Endothelial cell of umbilical vein (primary cell): ENCODE measurements around the gene CAMTA1. TPM values are rescaled to one million over a fixed set of nuclear protein-coding genes. Genes with fewer than 3 reads are reported as not detected.

Experiments
- BruUV-seq: library from RNA; stranded (reverse); fragments of 400-500 nt; replicated peaks from 2 replicates; lab custom pipeline; 2021; lab: Mats Ljungman, UMichigan
- CTCF ChIA-PET: fragments of 300-600, 350-600 bp; sonication (Branson Sonifier 250); formaldehyde crosslinking; loops from one replicate; lab custom pipeline; 2021; ENCODE audit warnings: antibody characterized with exemption, inconsistent platforms; lab: Charles Lee
- POLR2A ChIA-PET: fragments of 300-600, 350-600 bp; sonication (Branson Sonifier 250); formaldehyde crosslinking; loops from one replicate; lab custom pipeline; 2021; ENCODE audit warnings: antibody characterized with exemption, inconsistent platforms; lab: Charles Lee
- DNase-seq: peaks from one replicate; pipeline ENCODE4 v3.0.0-alpha.2; 2011; ENCODE audit warnings: low read depth, low spot score
- FAIRE-seq: peaks from 2 replicates; lab custom pipeline; 2011; peaks lifted over from hg19 to GRCh38; lab: Jason Lieb, UNC
- H2AFZ ChIP-seq: 2 replicates; pipeline ENCODE4 v1.6.0; 2012; ENCODE audit warnings: low read depth, low read length, control low read depth, inconsistent platforms
- H3K27ac ChIP-seq: 2 replicates; pipeline ENCODE4 v1.5.1; 2011; ENCODE audit warnings: low read depth, mild to moderate bottlenecking, control low read depth, low read length, moderate library complexity; ENCODE audit not compliant: insufficient read depth
- H3K27me3 ChIP-seq, 2 experiments: 2 replicates each; pipeline versions ENCODE4 v1.6.0 to v1.6.1; 2011; ENCODE audit warnings: low read length in 2 of 2, mixed read lengths in 1 of 2; ENCODE audit not compliant: control insufficient read depth in 2 of 2, insufficient read depth in 2 of 2
- H3K36me3 ChIP-seq, 2 experiments: 2 replicates in 1 of 2; 3 replicates in 1 of 2; pipeline ENCODE4 v1.5.1; 2011; ENCODE audit warnings: low read length in 2 of 2, mild to moderate bottlenecking in 1 of 2, moderate library complexity in 1 of 2; ENCODE audit not compliant: control insufficient read depth in 2 of 2, insufficient read depth in 2 of 2; ENCODE audit errors: extremely low read depth in 1 of 2
- H3K4me1 ChIP-seq: 3 replicates; pipeline ENCODE4 v1.5.1; 2011; ENCODE audit warnings: mild to moderate bottlenecking, low read length; ENCODE audit not compliant: control insufficient read depth, insufficient read depth; ENCODE audit errors: extremely low read depth
- H3K4me2 ChIP-seq: 2 replicates; pipeline ENCODE4 v1.6.1; 2011; ENCODE audit warnings: low read length, control low read depth, mixed read lengths; ENCODE audit not compliant: insufficient read depth
- H3K4me3 ChIP-seq, 3 experiments: fragments of 200-600 bp in 1 of 3; sonication (generic), shearing (Covaris generic) in 1 of 3; replicated peaks in 1 of 3; 2 replicates each; pipeline ENCODE4 v1.5.1; 2011 to 2016; ENCODE audit warnings: control low read depth in 3 of 3, low read length in 3 of 3, mild to moderate bottlenecking in 2 of 3, inconsistent platforms in 1 of 3, low read depth in 1 of 3, moderate library complexity in 1 of 3; ENCODE audit not compliant: insufficient read depth in 1 of 3
- H3K79me2 ChIP-seq: 2 replicates; pipeline ENCODE4 v1.6.0; 2012; ENCODE audit warnings: low read length, inconsistent platforms; ENCODE audit not compliant: control insufficient read depth, insufficient read depth
- H3K9ac ChIP-seq: replicated peaks from 2 replicates; pipeline ENCODE3; 2011; ENCODE audit warnings: low read length, control low read depth; ENCODE audit not compliant: insufficient read depth; ENCODE audit errors: extremely low read depth
- H3K9me1 ChIP-seq: replicated peaks from 3 replicates; pipeline ENCODE4 v1.6.0; 2011; ENCODE audit warnings: mild to moderate bottlenecking, low read length; ENCODE audit not compliant: control insufficient read depth, insufficient read depth; ENCODE audit errors: extremely low read depth
- H3K9me3 ChIP-seq: replicated peaks from 2 replicates; pipeline ENCODE4 v1.5.1; 2012; ENCODE audit warnings: low read length, inconsistent platforms; ENCODE audit not compliant: control insufficient read depth, insufficient read depth
- H4K20me1 ChIP-seq: replicated peaks from 2 replicates; pipeline ENCODE3; 2011; ENCODE audit warnings: mild to moderate bottlenecking, low read length; ENCODE audit not compliant: control insufficient read depth, insufficient read depth; ENCODE audit errors: extremely low read depth
- EZH2 ChIP-seq: IDR thresholded peaks from 2 replicates; pipeline ENCODE4 v1.6.1; 2012; ENCODE audit warnings: borderline replicate concordance, low read depth, mild to moderate bottlenecking, moderate library complexity, low read length, inconsistent platforms; ENCODE audit not compliant: severe bottlenecking
- FOS ChIP-seq: IDR thresholded peaks from 2 replicates; pipeline ENCODE4 v1.6.1; 2011; ENCODE audit warnings: mild to moderate bottlenecking, low read length, moderate library complexity, borderline replicate concordance; ENCODE audit not compliant: insufficient read depth
- GATA2 ChIP-seq: IDR thresholded peaks from 2 replicates; pipeline ENCODE4 v1.7.0; 2011; ENCODE audit warnings: low read depth, mild to moderate bottlenecking, moderate library complexity, mixed read lengths, low read length; ENCODE audit not compliant: insufficient read length, insufficient read depth
- JUN ChIP-seq: IDR thresholded peaks from 2 replicates; pipeline ENCODE4 v1.6.1; 2011; ENCODE audit warnings: borderline replicate concordance, low read depth; ENCODE audit not compliant: insufficient read length, insufficient read depth
- MYC ChIP-seq: IDR thresholded peaks from one replicate; pipeline ENCODE4 v1.6.1; 2011; ENCODE audit warnings: mild to moderate bottlenecking, low read depth, low read length
- POLR2A ChIP-seq: IDR thresholded peaks from 2 replicates; pipeline ENCODE4 v1.6.1; 2012; ENCODE audit warnings: low read depth, mild to moderate bottlenecking, control low read depth, low read length
- POLR2AphosphoS5 ChIP-seq: IDR thresholded peaks from 2 replicates; pipeline ENCODE4 v1.6.1; 2012; ENCODE audit warnings: low read depth, mild to moderate bottlenecking, control low read depth, low read length, moderate library complexity; ENCODE audit not compliant: insufficient read depth
- dilution Hi-C: fragments of 300-500 bp; cut with MboI; formaldehyde crosslinking; loops from one replicate; pipeline ENCODE4 v1.15.0; 2019; ENCODE audit warnings: low sequenced_read_pairs; ENCODE audit not compliant: extremely low pct_ligation_motif_present
- intact Hi-C: fragments of 100-400 bp; cut with micrococcal nuclease; formaldehyde crosslinking; loops from one replicate; pipeline ENCODE4 v1.10.0; 2022
- polyA plus RNA-seq, 4 experiments: library from polyadenylated mRNA; depleted of rRNA in 3 of 4; stranded (reverse) in 3 of 4; unstranded in 1 of 4; fragments of >200 nt; gene quantifications; 2 replicates each; pipeline versions ENCODE4 v1.2.1 to v1.2.3, GENCODE V29; 2011 to 2012; ENCODE audit warnings: missing spikeins in 1 of 4
- total RNA-seq: library from RNA; stranded (reverse); gene quantifications from 2 replicates; pipeline ENCODE4 v1.2.3, GENCODE V29; 2021
- TF ChIP-seq, protein P1 (sequence below), 2 donors: IDR thresholded peaks; 1 replicate in 1 of 2; 2 replicates in 1 of 2; pipeline ENCODE4 v1.5.1; 2011; ENCODE audit warnings: low read length in 2 of 2, mild to moderate bottlenecking in 2 of 2, moderate library complexity in 2 of 2, control low read depth in 1 of 2, inconsistent platforms in 1 of 2, low read depth in 1 of 2; ENCODE audit not compliant: insufficient read depth in 1 of 2; ENCODE audit errors: extremely low read depth in 1 of 2
- TF ChIP-seq, protein P2 (sequence below): IDR thresholded peaks from 2 replicates; pipeline ENCODE4 v1.6.1; 2011; ENCODE audit not compliant: insufficient read depth, insufficient read length

CAMTA1 gene
- total and polyA plus RNA-seq, 2 donors (not counting 3 experiments of a cell fraction or from before 2014, with no cell fraction given), result 50.8 to 92.7 TPM

DNA sequence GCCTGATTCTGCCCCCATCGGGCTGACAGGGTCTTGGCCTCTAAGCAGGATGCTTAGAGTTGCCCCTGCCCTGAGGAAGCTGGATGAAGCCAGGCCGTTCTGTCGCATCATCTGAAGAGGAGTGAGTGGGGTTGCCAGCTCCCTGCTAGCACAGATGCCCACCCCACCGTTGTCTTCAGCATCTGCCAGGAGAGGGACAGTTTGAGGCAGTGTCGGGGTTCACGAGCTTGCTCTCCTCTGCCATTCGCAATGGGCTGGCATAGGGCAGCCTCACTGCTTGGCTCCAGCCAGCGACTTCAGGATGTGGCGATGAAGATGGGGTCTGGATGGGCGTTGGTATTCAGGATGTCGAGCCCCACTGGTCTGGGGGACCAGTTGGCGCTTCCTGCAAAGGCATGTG is 840.1 kb downstream of the CAMTA1 start:
- Histone ChIP-seq H3K4me3 (no peak overlapping the region), H3K4me2 (no peak overlapping the region), H3K4me1 (no peaks in the 10 kb centered on the region), H3K9me3 (no peaks in the 10 kb centered on the region), H3K27me3 (no peaks in the 10 kb centered on the region), H3K27ac (no peak overlapping the region), H3K36me3 (no peaks in the 10 kb centered on the region), H3K9me1 (no peaks in the 10 kb centered on the region), H2AFZ (no peak overlapping the region), H3K9ac (no peak overlapping the region), H3K79me2 (no peaks in the 10 kb centered on the region), H4K20me1 (no peaks in the 10 kb centered on the region)
- TF ChIP-seq, protein P1, sequence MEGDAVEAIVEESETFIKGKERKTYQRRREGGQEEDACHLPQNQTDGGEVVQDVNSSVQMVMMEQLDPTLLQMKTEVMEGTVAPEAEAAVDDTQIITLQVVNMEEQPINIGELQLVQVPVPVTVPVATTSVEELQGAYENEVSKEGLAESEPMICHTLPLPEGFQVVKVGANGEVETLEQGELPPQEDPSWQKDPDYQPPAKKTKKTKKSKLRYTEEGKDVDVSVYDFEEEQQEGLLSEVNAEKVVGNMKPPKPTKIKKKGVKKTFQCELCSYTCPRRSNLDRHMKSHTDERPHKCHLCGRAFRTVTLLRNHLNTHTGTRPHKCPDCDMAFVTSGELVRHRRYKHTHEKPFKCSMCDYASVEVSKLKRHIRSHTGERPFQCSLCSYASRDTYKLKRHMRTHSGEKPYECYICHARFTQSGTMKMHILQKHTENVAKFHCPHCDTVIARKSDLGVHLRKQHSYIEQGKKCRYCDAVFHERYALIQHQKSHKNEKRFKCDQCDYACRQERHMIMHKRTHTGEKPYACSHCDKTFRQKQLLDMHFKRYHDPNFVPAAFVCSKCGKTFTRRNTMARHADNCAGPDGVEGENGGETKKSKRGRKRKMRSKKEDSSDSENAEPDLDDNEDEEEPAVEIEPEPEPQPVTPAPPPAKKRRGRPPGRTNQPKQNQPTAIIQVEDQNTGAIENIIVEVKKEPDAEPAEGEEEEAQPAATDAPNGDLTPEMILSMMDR (IDR thresholded peaks at IDR 0.05; ENCODE audit: extremely low read depth in 1 of 2, insufficient read depth in 1 of 2, low read depth in 1 of 2, low read length in 2 of 2), result no peak
- TF ChIP-seq MYC (no peak), FOS (no peak), POLR2AphosphoS5 (no peak), JUN (no peak), GATA2 (no peak), POLR2A (no peak), EZH2 (no peak)
- TF ChIP-seq, protein P2, sequence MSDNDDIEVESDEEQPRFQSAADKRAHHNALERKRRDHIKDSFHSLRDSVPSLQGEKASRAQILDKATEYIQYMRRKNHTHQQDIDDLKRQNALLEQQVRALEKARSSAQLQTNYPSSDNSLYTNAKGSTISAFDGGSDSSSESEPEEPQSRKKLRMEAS, result no peak
- POLR2A ChIA-PET, result no interaction called here
- BruUV-seq, result no TSS peak
- CTCF ChIA-PET, result no interaction called here
- DNase-seq, result no peak
- dilution Hi-C loops (no loop called here), intact Hi-C loops (no loop called here)
- FAIRE-seq, result no peak
